Measurements from ENCODE around the gene FGD2.

FGD2 gene

GRCh38 chr6:36997811-36998722 is 7.4 kb upstream of the FGD2 start:
- DNase-seq = no peak

- no peak for DNase-seq
Measured at GRCh38 chr6:36998723-36999038, 6.8 kb upstream of the FGD2 start.

- no peak for DNase-seq
Measured at GRCh38 chr6:36999061-36999750, 6.2 kb upstream of the FGD2 start.

- DNase-seq = no peak
Measured at GRCh38 chr6:36999751-37000125, 5.7 kb upstream of the FGD2 start.

DNA sequence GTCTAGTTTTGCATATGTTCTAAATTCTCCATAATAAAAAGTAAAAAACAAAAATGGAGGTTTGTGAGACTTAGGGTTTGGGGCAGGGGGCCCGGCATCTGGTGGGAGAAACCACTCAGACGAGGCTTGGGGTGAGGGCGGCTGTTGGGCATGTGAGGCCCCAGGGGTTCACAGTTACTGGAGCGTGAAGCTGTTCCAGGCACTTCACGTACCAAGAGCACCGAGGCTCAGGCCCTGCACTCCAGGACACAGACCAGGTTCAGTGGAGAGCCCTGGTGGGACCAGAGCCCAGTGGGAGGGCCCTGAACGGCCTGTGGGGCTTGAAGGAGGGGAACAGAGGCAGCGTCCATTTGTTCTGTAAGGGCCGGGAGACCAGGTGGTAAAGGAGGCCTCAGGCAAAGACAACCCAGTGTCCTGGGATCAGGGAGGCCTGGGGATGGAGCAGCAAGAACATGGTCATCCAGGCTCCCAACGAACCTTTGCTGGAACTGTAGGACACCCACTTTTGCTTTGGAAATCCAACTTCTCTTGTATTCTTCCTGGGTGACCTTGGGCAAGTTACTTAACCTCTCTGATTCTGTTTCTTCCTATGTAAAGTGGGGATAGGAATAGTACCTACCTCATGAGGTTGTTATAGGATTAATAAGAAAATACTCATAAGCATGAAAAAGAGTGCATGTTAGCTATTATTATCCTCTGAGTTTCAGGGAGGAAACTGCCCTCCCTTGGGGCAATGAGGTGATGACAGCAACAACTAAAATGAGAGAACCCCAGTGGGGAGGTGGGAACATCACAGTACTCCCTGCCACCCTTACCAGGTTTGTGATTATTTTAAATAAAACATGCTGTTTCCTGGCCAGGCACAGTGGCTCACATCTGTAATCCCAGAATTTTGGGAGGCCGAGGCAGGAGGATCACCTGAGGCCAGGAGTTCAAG is 1.1 kb upstream of the FGD2 start:
- DNase-seq = no peak

GRCh38 chr6:37005827-37006567 is 542 bp downstream of the FGD2 start:
- DNase-seq = no peak

DNA sequence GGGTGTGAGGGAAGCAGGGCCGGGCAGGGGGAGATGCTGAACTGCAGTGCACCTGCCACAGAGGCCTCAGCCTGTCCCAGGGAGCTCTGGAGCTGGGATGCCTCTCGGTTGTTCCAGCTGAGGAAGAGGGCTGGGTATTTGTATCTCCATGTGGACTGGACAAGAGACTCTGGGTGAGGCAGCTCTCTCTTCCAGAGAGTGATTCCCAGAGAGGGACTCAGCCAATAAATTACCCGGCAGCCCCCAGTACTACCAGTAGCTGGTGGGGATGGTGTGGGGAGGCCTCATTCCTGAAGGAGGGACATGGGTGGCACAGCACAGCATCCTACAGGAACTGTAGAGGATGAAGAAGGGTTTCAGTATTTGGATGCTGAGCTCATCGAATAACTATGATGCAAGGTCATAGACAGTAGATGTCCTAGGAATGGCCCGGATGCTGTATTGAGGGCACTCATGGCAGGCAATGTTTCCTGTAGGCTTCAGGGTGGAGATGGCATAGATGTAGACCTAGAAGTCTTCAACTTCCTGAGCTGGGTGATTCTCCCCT is 1.4 kb downstream of the FGD2 start:
- DNase-seq = no peak

- DNase-seq = no peak
Measured at GRCh38 chr6:37007340-37008043, 2.0 kb downstream of the FGD2 start.

DNA sequence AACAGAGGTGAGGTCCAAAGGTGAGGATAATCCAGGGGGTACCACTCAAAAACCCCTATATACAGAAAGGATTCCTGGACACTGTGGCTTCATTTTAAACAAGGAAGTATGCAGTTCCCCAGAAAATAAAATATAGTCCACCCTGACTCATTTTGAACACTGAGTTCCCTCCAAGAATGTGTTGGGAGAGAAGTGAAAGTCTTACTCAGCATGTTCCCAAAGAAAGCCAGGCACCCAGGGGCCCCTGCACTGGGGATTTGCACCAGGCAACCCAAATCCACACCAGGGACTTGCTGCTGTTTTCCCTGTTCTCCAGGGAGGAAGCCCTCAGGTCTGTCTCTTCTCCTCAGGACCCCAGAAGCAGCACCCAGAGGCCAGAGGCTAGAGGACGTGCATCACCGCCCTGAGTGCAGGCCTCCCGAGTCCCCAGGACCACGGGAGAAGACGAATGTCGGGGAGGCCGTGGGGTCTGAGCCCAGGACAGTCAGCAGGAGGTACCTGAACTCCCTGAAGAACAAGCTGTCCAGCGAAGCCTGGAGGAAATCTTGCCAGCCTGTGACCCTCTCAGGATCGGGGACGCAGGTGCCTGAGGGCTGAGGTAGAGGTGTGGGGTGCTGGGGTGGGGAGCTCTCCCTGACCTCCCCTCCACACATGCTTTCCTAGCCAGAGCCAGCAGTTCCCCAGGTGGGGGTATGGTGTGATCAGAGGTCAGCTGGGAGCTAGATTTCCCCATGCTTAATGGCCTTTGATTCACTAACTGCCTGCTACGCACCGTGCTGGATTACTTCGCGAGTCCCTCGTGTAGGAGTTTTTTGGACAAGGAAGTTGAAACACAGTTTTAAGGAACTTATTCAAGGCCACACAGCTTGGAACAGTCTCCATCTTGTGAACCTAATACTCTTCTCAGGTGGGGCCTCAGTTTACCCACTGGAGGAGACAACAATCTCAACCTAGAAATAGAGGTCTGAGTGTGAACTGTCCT is 3.3 kb downstream of the FGD2 start:
- no peak for DNase-seq

GRCh38 chr6:37010402-37010892 is 5.0 kb downstream of the FGD2 start:
- DNase-seq = no peak

DNA sequence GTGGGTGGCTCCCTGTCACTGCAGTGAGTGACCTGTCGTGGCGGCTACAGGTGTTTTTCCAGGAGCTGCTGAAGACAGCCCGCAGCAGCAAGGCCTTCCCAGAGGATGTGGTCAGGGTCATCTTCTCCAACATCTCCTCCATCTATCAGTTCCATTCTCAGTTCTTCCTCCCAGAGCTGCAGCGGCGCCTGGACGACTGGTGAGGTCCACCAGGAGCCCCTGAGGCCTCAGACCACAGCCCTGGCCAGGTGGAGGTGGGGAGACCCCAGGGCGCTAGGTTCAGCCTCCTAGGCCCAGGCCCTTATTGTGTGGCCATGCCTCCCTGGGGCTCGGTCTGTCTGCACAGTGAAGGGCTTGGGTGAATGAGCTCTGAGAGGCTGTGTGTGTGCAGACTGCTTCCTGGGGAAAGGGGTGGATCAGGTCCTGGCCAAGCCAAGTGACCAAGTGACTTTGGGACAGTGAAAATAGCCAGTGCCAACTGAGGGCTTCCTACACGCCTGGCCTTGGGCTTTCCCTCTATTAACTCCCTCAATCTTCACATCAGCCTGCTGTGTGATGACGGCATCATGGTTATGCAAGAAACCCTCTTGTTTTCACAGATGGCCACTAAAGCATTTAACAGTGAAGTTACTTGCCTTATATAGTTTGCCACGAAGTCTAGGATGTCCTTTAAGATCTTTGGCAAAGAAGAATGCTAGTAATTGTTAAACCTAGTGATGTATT is 6.4 kb downstream of the FGD2 start:
- no peak for DNase-seq

GRCh38 chr6:37013516-37014491 is 8.3 kb downstream of the FGD2 start:
- no peak for DNase-seq

GRCh38 chr6:37014667-37015066 is 9.2 kb downstream of the FGD2 start:
- DNase-seq = no peak

GRCh38 chr6:37015532-37015931 is 10.1 kb downstream of the FGD2 start:
- no peak for DNase-seq

- DNase-seq = no peak
Measured at GRCh38 chr6:37016995-37017394, 11.5 kb downstream of the FGD2 start.

DNA sequence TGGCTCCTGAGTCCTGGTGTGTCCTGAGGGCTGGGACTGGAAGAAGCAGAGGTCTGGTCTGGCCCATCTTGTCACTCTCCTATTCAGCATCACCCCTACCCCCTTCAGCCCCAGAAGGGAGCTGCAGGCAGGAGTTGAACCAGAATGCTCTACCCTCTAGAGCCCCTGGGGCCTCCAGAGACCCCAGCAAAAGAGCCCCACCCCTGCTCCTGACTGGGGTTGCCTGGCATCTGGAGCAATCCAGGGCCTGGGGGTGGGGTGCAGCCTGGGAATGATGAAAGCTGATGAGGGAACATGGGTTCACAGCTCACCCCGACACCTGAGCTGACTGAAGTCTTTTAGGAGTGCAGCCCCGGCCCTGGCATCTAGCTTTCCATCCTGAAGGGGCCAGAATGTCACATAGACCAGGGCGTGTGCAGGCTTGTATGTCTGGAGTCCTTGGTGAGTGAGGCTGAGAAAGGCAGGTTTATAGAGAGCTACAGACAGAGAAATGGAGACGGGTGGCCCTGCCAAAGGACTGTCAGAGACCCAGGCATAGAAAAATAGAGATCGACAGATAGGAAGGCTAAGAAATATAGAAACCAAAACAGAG is 12.2 kb downstream of the FGD2 start:
- DNase-seq = no peak

- peak; percentile 90 for DNase-seq
Measured at GRCh38 chr6:37018198-37019064, 13.0 kb downstream of the FGD2 start.
